Measurements from ENCODE around the gene APPL2. TPM values are rescaled to one million over a fixed set of nuclear protein-coding genes. Genes with fewer than 3 reads are reported as not detected.

APPL2 gene
- total RNA-seq, 1 donor, result 21.5 TPM

DNA sequence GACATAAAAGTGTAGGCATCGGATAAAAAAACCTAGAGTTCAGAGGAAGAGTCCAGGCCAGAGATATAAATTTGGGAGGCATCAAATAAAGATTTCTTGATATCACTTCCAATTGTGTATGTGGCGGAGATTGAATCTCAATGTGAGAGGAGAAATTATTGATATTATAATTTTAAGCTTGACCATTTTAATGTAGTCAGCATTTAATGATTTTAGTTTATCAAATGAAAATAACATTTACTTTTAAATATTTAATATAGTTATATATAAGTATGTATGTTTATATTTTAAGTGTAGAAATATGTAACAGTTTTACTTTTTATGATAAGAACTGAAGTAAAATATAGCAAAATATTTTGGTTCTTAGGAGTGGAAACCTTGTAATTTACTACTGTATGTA lies 79.7 kb downstream of the APPL2 start:
- DNase-seq (ENCODE audit: low read depth in 2 of 3, low spot score in 2 of 3), result no peak

DNA sequence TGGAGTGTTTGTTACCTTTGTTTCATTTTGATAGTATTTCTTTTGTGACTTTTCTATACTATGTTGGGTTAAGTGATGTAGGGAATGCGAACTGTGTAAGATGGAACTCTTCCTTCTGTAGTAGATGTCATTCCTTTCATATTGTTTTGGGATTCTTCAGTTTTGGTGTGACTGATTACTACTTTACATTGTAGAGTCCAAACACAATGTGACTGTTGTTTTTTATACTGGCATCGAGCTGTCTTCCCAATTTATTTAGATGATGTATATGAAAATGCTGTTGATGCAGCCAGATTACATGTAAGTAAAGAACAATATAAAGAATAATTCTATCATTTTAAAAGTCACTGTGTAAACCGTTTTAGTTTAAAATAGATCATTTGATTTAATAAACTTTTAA lies 93.7 kb downstream of the APPL2 start:
- DNase-seq (ENCODE audit: low read depth in 2 of 3, low spot score in 2 of 3), result no peak

DNA sequence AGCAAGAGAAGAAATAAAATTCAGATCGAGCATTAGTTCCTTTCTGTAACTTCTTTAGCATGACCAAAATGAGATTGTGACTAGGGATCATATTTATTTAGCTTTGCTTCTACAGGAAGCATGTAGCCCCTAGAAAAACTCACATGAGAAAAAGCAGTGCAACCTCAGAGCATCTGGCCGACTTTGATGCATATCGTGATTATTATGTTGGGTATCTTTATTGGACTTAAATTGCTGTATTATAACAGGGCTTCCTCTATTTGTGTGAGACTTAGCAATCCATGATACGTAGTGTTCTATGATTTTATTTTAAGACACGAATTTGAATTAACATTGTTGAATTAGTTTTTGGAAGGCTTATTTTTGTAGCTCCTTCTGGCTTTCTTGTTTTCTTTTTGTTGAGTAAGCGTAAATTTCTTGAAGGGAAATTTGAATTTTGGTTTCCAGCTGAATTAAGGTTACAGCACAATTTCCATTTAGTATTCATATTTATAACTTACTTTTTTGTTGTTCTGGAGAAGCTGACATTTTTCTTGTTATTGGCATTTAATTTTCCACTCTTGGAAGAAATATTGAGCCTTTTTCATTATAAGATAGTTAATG lies 94.6 kb downstream of the APPL2 start:
- no peak for DNase-seq (ENCODE audit: low read depth in 2 of 3, low spot score in 2 of 3)

DNA sequence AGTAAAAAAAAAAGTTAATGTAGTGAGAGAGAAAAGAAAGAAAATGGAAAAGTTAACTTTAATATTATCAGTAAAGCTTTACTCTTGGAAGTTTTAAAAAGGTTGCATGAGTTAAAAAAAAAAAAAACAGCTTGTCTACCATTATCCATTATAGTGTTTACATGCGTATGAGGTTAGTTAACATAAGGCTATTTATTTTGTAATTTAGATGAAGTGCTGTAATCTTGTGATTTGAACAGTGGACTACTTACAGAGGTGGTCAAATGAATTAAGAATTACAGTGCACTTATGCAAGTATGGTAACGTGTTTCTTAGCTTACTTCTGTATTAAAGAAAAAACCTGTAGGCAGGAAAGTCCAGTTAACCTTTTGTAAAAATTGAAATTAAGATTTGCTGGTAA lies 97.7 kb downstream of the APPL2 start:
- no peak for DNase-seq (ENCODE audit: low read depth in 2 of 3, low spot score in 2 of 3)

Other genes with a start within 250 kb of the APPL2 start
- gene NOPCHAP1, start 249.9 kb downstream of the APPL2 start, total RNA-seq, result 3.8 TPM
- gene ALDH1L2, start 151.7 kb downstream of the APPL2 start, total RNA-seq, result under 0.01 TPM
- 35.5 TPM for gene WASHC4, start 128.4 kb downstream of the APPL2 start, total RNA-seq
- gene C12orf75, start 94.5 kb upstream of the APPL2 start, total RNA-seq, result 3.0 TPM

All from hematopoietic multipotent progenitor cell (in vitro differentiated cells).